DND-41 (cell line): ENCODE measurements around the gene BORCS8.

Experiments used
- ATAC-seq: fragments of 200-7000 bp; cut with Tn5 transposase; 3 replicates; pipeline ENCODE4 v1.9.1; 2021; ENCODE audit warnings: low read depth; ENCODE audit not compliant: insufficient read depth
- DNase-seq: peaks from one replicate; pipeline ENCODE4 v3.0.0-alpha.2; 2020
- H2AFZ ChIP-seq: 2 replicates; pipeline ENCODE4 v1.6.0; 2012; ENCODE audit warnings: low read depth, low read length
- H3K27ac ChIP-seq: 2 replicates; pipeline ENCODE4 v1.5.1; 2012; ENCODE audit warnings: low read length, inconsistent platforms
- H3K27me3 ChIP-seq: fragments of 200-600 bp; sonication (generic); 2 replicates; pipeline ENCODE4 v1.6.0; 2012; ENCODE audit warnings: low read length, mild to moderate bottlenecking, inconsistent platforms; ENCODE audit not compliant: insufficient read depth, poor library complexity
- H3K36me3 ChIP-seq: 2 replicates; pipeline ENCODE4 v1.5.1; 2012; ENCODE audit warnings: low read length, inconsistent platforms; ENCODE audit not compliant: insufficient read depth
- H3K4me1 ChIP-seq: 2 replicates; pipeline ENCODE4 v1.5.1; 2012; ENCODE audit warnings: mild to moderate bottlenecking, low read length; ENCODE audit not compliant: insufficient read depth
- H3K4me2 ChIP-seq: 2 replicates; pipeline ENCODE4 v1.6.0; 2012; ENCODE audit warnings: mild to moderate bottlenecking, moderate library complexity, low read length, inconsistent platforms; ENCODE audit not compliant: insufficient read depth
- H3K4me3 ChIP-seq, 2 experiments: fragments of 200-600 bp in 1 of 2; shearing (Covaris generic) in 1 of 2; 2 replicates each; pipeline ENCODE4 v1.5.1; 2012 to 2016; ENCODE audit warnings: inconsistent platforms in 2 of 2, low read length in 2 of 2, mild to moderate bottlenecking in 2 of 2, low read depth in 1 of 2, moderate library complexity in 1 of 2
- H3K79me2 ChIP-seq: 2 replicates; pipeline ENCODE4 v1.6.0; 2012; ENCODE audit warnings: low read length, inconsistent platforms; ENCODE audit not compliant: insufficient read depth
- H3K9ac ChIP-seq: 2 replicates; pipeline ENCODE4 v1.6.0; 2012; ENCODE audit warnings: low read depth, mild to moderate bottlenecking, inconsistent platforms, low read length, moderate library complexity
- H3K9me3 ChIP-seq: 2 replicates; pipeline ENCODE4 v1.5.1; 2012; ENCODE audit warnings: low read length, moderate library complexity, mild to moderate bottlenecking, inconsistent platforms; ENCODE audit not compliant: insufficient read depth, severe bottlenecking
- H4K20me1 ChIP-seq: 2 replicates; pipeline ENCODE4 v1.6.0; 2012; ENCODE audit warnings: low read length; ENCODE audit not compliant: insufficient read depth
- EZH2 ChIP-seq: IDR thresholded peaks from 3 replicates; pipeline ENCODE4 v1.6.1; 2012; ENCODE audit warnings: borderline replicate concordance, low read depth, mild to moderate bottlenecking, moderate library complexity, low read length, inconsistent platforms; ENCODE audit not compliant: severe bottlenecking
- TF ChIP-seq, protein P1 (sequence below): IDR thresholded peaks from 2 replicates; pipeline ENCODE4 v1.5.1; 2012; ENCODE audit warnings: borderline replicate concordance, low read length, moderate library complexity, mild to moderate bottlenecking; ENCODE audit not compliant: poor library complexity, severe bottlenecking; ENCODE audit errors: extremely low read depth

The BORCS8 gene

DNA sequence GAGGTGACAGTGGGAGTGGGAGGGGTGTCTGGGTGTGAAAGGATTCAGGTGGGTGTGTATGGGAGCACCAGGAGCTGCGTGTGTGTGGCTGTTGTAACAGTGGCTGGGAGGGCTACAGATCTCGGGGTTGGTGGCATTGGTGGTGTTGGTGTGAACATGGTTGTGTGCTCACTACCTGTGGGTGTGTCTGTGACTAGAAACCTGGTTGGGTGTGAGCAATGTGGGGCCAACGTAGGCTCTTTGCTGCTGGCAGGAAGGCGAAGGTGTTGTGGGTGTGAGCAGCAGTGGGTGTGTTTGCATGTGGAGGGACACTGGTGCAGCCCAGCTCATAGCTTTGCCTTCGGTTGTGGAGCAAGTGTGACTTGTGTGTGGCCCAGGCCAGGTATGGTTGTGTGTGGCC, 15.0 kb upstream of the BORCS8 start:
- H3K4me3 ChIP-seq, result no peak overlapping the region
- peaks cover 10% of the 10 kb centered on the region for H3K36me3 ChIP-seq
- H3K4me1 ChIP-seq, result peaks cover 17% of the 10 kb centered on the region
- no peak for TF ChIP-seq EZH2
- TF ChIP-seq, protein P1, sequence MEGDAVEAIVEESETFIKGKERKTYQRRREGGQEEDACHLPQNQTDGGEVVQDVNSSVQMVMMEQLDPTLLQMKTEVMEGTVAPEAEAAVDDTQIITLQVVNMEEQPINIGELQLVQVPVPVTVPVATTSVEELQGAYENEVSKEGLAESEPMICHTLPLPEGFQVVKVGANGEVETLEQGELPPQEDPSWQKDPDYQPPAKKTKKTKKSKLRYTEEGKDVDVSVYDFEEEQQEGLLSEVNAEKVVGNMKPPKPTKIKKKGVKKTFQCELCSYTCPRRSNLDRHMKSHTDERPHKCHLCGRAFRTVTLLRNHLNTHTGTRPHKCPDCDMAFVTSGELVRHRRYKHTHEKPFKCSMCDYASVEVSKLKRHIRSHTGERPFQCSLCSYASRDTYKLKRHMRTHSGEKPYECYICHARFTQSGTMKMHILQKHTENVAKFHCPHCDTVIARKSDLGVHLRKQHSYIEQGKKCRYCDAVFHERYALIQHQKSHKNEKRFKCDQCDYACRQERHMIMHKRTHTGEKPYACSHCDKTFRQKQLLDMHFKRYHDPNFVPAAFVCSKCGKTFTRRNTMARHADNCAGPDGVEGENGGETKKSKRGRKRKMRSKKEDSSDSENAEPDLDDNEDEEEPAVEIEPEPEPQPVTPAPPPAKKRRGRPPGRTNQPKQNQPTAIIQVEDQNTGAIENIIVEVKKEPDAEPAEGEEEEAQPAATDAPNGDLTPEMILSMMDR, result no peak
- DNase-seq (no peak), ATAC-seq (no peak)
- H3K27ac ChIP-seq, result no peak overlapping the region
- no peak overlapping the region for H2AFZ ChIP-seq
- no peak overlapping the region for H3K4me2 ChIP-seq
- no peaks in the 10 kb centered on the region for H3K9me3 ChIP-seq
- no peaks in the 10 kb centered on the region for H3K27me3 ChIP-seq
- peaks cover 13% of the 10 kb centered on the region for H3K79me2 ChIP-seq
- H3K9ac ChIP-seq, result no peak overlapping the region
- no peaks in the 10 kb centered on the region for H4K20me1 ChIP-seq

DNA sequence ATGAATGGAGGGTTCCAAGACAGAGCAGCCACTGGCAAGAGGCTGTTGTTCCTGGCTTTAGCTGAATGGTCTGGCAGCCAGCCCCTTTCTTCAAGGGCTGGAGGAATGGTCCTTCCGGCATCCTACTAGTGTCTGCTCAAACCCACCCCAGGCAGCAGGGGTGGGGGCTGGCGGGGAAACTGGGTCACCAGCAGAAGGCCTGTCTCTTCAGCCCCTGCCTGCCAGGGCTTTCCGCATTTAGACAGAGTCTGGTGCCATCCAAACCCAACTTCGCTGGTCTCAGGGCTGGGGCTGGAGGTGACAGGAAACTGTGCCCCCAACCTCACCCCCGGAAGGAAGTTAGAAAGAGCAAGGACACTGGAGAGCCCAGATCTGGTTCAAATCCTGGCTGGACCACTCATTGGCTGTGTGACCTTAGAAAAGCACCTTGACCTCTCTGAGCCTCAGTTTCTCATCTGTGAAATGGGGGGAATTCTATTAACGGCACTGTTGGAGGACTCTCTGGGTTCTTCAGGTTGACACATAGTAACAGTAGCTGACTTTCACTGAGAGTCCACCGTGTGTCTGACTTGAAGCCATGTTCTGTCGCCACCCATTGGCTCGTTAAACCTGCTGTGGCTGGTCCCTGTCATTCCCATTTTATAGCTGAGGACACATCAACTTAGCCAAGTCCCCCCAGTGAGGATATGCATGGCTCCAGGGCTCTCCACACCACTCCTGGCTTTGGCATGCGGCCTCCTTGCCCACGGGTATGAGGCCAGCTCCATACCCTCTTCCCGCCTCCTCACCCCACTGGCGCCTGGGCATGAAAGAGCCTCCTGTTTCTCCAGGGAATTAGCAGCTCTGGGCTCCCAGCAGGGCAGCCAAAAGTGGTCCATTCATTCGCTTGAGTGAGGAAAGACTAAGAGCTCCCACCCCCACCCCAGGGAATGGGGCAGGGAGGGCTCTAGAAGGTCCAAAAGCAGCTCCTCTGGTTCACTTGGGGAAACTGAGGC, 13.8 kb upstream of the BORCS8 start:
- ATAC-seq, result no peak

DNA sequence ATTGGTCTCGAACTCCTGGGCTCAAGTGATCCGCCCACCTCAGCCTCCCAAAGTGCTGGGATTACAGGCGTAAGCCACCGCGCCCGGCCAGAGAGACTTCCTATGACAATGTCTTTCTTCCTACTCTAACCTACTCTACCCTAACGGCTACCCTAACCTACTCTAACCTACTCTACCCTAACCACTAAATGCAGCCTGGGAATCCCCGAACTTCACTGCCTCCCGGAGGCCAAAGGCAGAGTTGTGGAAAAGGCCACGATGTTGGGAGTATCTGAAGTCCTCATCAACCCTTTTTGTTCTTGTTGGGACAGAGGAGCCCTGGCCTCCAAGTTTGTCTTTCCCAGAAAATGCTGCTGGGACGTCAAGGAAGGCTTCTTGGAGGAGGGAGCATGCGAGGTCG, 12.2 kb upstream of the BORCS8 start:
- peaks cover 24% of the 10 kb centered on the region for H3K36me3 ChIP-seq
- H3K4me2 ChIP-seq, result no peak overlapping the region; the same call in 1 of the 2 replicates
- H3K27me3 ChIP-seq, result no peaks in the 10 kb centered on the region
- no peak for DNase-seq
- peaks cover 26% of the 10 kb centered on the region for H3K4me1 ChIP-seq
- H2AFZ ChIP-seq, result no peak overlapping the region
- H3K9ac ChIP-seq, result no peak overlapping the region
- H4K20me1 ChIP-seq, result 0 out of 2 replicates have a peak, but pooled peaks cover 3% of the 10 kb centered on the region
- H3K79me2 ChIP-seq, result peaks cover 21% of the 10 kb centered on the region
- TF ChIP-seq, protein P1, result peak; percentile 12
- TF ChIP-seq EZH2, result no peak
- no peak overlapping the region for H3K4me3 ChIP-seq
- H3K9me3 ChIP-seq, result no peaks in the 10 kb centered on the region
- H3K27ac ChIP-seq, result no peak overlapping the region
- no peak for ATAC-seq

More for the DNA sequence above, 13.8 kb upstream of the BORCS8 start:
- H3K27ac ChIP-seq, result no peak overlapping the region
- H3K9ac ChIP-seq, result no peak overlapping the region
- peaks cover 17% of the 10 kb centered on the region for H3K36me3 ChIP-seq
- H3K9me3 ChIP-seq, result no peaks in the 10 kb centered on the region
- peaks cover 21% of the 10 kb centered on the region for H3K79me2 ChIP-seq
- no peak for DNase-seq
- no peak overlapping the region for H3K4me2 ChIP-seq
- TF ChIP-seq, protein P1, result no peak
- no peak for TF ChIP-seq EZH2
- no peak overlapping the region for H2AFZ ChIP-seq
- no peaks in the 10 kb centered on the region for H3K27me3 ChIP-seq
- no peak overlapping the region for H3K4me3 ChIP-seq
- H4K20me1 ChIP-seq, result 0 out of 2 replicates have a peak, but pooled peaks cover 3% of the 10 kb centered on the region
- H3K4me1 ChIP-seq, result peaks cover 26% of the 10 kb centered on the region
